Astrocyte of the spinal cord (primary cell): ENCODE measurements around the gene APOL2.

ENCODE experiments used
- DNase-seq: peaks from one replicate; pipeline ENCODE4 v3.0.0; 2011; ENCODE audit warnings: low read depth, low spot score
- H3K4me3 ChIP-seq: 2 replicates; pipeline ENCODE4 v1.5.1; 2011; ENCODE audit warnings: low read depth, mild to moderate bottlenecking, low read length, moderate library complexity
- CTCF ChIP-seq: IDR thresholded peaks from 2 replicates; pipeline ENCODE4 v1.5.1; 2012; ENCODE audit warnings: low read depth, mild to moderate bottlenecking, low read length, inconsistent platforms
- in situ Hi-C: cut with HindIII; loops from 2 replicates; pipeline ENCODE4 v1.10.0; 2017; ENCODE audit warnings: low sequenced_read_pairs

APOL2 gene

DNA sequence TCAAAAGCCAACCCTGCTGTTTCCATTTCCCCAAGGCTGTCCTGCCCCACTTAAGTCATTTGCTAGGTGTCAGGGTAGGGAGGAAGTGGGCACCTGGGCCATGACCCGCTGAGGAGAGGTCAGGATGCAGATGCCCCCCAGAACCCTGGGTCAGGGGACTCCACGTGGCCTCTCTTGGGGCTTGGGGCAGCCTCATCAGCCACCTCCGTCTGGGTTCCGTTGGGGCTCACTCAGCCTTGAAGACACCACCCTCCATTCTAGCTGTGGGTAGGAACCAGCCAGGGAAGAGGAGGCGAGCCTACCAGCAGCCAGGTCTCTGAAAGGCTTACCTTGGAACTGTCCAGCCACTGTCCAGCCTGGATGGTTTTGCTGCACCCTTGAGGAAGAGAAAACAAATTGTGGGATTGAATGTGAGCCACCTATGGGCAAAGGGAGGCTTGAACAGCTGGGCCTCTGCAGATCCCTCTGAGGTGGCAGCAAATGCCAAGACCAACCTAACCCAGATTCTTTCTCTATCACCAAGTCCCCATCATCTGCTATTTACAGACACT lies 40.3 kb downstream of the APOL2 start:
- DNase-seq: no peak
- no peak overlapping the region for H3K4me3 ChIP-seq
- in situ Hi-C loops: no loop called here
- TF ChIP-seq CTCF: no peak

GRCh38 chr22:36198536-36198935 lies 40.8 kb downstream of the APOL2 start:
- no peak for TF ChIP-seq CTCF
- H3K4me3 ChIP-seq: no peak overlapping the region
- in situ Hi-C loops: no loop called here
- DNase-seq: no peak

- H3K4me3 ChIP-seq: no peak overlapping the region
- no peak for TF ChIP-seq CTCF
- DNase-seq: no peak
- in situ Hi-C loops: no loop called here
Measured at GRCh38 chr22:36197514-36198146, 41.7 kb downstream of the APOL2 start.

DNA sequence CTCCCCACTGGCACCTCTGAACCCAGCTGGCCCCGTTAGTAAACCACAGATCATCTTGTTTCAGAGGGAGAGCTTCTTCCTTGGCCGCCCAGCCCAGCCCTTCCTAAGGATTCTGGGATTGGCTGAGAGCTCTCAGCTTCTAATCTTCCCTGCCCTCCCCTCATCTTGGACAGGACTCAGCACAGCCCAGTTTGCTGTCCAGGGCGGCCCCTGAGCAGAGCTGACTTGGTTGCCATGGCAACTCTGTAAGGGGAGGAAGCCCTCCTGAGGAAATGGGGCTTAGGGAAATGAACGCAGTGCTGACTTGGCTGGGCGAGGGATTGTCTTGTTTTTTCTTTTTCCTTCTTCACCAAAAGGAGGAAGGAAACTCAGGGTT lies 42.3 kb downstream of the APOL2 start:
- no peak overlapping the region for H3K4me3 ChIP-seq
- peak; percentile 43 for DNase-seq
- in situ Hi-C loops: no loop called here
- TF ChIP-seq CTCF: no peak

- no peak for TF ChIP-seq CTCF
- in situ Hi-C loops: no loop called here
- no peak overlapping the region for H3K4me3 ChIP-seq
- no peak for DNase-seq
Measured at GRCh38 chr22:36196254-36197064, 42.9 kb downstream of the APOL2 start.

GRCh38 chr22:36194971-36195370 lies 44.4 kb downstream of the APOL2 start:
- peak; percentile 70 for DNase-seq
- in situ Hi-C loops: no loop called here
- TF ChIP-seq CTCF: peak; percentile 80
- no peak overlapping the region for H3K4me3 ChIP-seq
